GM19438 (cell line): Measurements from ENCODE around the gene TMEM187.
"Not testable (repeated sequence)": the region's sequence is repeated elsewhere in the genome, so short reads cannot be mapped to it uniquely, and the experiment has no call there.

Experiments
- ATAC-seq: cut with Tn5 transposase; IDR thresholded peaks from one replicate; pipeline ENCODE4 v1.9.1; 2021; ENCODE audit warnings: low read depth; ENCODE audit not compliant: unreplicated experiment

The TMEM187 gene

GRCh38 chrX:153969904-153970356 lies 2.6 kb upstream of the TMEM187 start:
- no peak for ATAC-seq

GRCh38 chrX:153970357-153971123 lies 2.0 kb upstream of the TMEM187 start:
- ATAC-seq: no peak

GRCh38 chrX:153971124-153971449 lies 1.5 kb upstream of the TMEM187 start:
- peak; percentile 35 for ATAC-seq

- ATAC-seq: peak; percentile 38
These were observed 845 bp upstream of the TMEM187 start, which contains the start of gene HCFC1 for GRCh38 chrX:153971450-153972367. Gene HCFC1 (minus strand): TSS chrX:153971818. CDS start chrX:153970840, 978 bp downstream.

GRCh38 chrX:153973127-153974002 lies 811 bp downstream of the TMEM187 start:
- no peak for ATAC-seq

- no peak for ATAC-seq
These were observed 1.6 kb downstream of the TMEM187 start for GRCh38 chrX:153974003-153974725.

GRCh38 chrX:153974726-153975286 lies 2.3 kb downstream of the TMEM187 start:
- no peak for ATAC-seq

- not testable (repeated sequence) for ATAC-seq
These were observed 7.8 kb downstream of the TMEM187 start for GRCh38 chrX:153980394-153980793.

- ATAC-seq: no peak
These were observed 8.7 kb downstream of the TMEM187 start for GRCh38 chrX:153981231-153981630.

GRCh38 chrX:153981771-153982533 lies 9.4 kb downstream of the TMEM187 start:
- ATAC-seq: no peak

- no peak for ATAC-seq
These were observed 10.8 kb downstream of the TMEM187 start for GRCh38 chrX:153983321-153983801.

GRCh38 chrX:153984351-153985178 lies 12.0 kb downstream of the TMEM187 start:
- ATAC-seq: no peak

- no peak for ATAC-seq
These were observed 15.9 kb downstream of the TMEM187 start for GRCh38 chrX:153988493-153988892.

- no peak for ATAC-seq
These were observed 17.6 kb downstream of the TMEM187 start for GRCh38 chrX:153989973-153990655.

- no peak for ATAC-seq
These were observed 18.5 kb downstream of the TMEM187 start for GRCh38 chrX:153991013-153991580.

GRCh38 chrX:153992180-153992579 lies 19.6 kb downstream of the TMEM187 start:
- ATAC-seq: no peak

- no peak for ATAC-seq
These were observed 20.5 kb downstream of the TMEM187 start for GRCh38 chrX:153993079-153993478.
